Measurements from ENCODE around the gene SLCO4C1.
"Not testable (repeated sequence)": the region's sequence is repeated elsewhere in the genome, so short reads cannot be mapped to it uniquely, and the experiment has no call there.

SLCO4C1 gene, protein sequence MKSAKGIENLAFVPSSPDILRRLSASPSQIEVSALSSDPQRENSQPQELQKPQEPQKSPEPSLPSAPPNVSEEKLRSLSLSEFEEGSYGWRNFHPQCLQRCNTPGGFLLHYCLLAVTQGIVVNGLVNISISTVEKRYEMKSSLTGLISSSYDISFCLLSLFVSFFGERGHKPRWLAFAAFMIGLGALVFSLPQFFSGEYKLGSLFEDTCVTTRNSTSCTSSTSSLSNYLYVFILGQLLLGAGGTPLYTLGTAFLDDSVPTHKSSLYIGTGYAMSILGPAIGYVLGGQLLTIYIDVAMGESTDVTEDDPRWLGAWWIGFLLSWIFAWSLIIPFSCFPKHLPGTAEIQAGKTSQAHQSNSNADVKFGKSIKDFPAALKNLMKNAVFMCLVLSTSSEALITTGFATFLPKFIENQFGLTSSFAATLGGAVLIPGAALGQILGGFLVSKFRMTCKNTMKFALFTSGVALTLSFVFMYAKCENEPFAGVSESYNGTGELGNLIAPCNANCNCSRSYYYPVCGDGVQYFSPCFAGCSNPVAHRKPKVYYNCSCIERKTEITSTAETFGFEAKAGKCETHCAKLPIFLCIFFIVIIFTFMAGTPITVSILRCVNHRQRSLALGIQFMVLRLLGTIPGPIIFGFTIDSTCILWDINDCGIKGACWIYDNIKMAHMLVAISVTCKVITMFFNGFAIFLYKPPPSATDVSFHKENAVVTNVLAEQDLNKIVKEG

DNA sequence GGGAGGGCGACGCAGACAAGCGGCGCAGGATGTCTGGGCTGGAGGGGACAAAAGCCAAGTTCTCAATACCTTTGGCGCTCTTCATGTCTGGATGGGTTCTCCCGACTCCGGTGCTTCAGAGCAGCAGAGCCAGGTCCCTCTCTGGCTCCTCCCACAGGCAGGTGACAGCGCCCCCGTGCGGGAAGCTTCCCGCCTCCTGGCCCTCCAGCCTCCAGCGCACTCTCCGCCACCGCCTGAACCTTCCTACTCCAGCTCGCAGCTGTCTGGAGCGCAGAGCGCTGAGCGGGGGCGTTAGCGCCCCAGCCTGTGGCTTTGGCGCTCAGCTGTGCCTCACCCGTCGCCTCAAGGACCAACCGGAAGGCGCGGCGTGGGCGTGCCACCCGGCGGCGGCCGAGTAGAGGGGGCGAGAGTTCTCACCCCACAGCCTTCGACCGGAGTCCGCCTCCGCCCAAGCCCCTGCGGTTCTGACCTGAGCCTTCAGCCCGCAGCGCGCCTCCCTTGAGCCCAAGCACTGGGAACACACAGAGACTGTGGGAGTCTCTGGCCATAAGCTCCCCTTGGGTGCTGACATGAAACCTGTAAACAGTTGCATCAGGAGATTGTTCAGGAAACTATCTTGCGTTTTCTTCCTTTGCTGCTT lies at the start of gene SLCO4C1:
TSS of gene SLCO4C1 (minus strand) at position 107 of the 640 bp plus-strand sequence. CDS start at position 85, 22 bp downstream.
- H3K27ac ChIP-seq = no peak within 1 kb of the TSS
- no peaks in the 10 kb centered on the region for H3K27me3 ChIP-seq
- peak in 1 of 2 experiments; percentile 15 for TF ChIP-seq CTCF (IDR thresholded peaks at IDR 0.05)
- no peaks in the 10 kb centered on the region for H3K36me3 ChIP-seq
- DNase-seq = peak; percentile 32 to 69
- peak within 1 kb of the TSS; percentile 40 to 53 for H3K4me3 ChIP-seq
- peaks cover 0 to 17% (median 11%) of the 10 kb centered on the region in 4 donors for H3K4me1 ChIP-seq
- intact Hi-C loops (cut with DNase I; ENCODE audit: low total_unique reads) = no loop called here
- no peaks in the 10 kb centered on the region for H3K9me3 ChIP-seq

DNA sequence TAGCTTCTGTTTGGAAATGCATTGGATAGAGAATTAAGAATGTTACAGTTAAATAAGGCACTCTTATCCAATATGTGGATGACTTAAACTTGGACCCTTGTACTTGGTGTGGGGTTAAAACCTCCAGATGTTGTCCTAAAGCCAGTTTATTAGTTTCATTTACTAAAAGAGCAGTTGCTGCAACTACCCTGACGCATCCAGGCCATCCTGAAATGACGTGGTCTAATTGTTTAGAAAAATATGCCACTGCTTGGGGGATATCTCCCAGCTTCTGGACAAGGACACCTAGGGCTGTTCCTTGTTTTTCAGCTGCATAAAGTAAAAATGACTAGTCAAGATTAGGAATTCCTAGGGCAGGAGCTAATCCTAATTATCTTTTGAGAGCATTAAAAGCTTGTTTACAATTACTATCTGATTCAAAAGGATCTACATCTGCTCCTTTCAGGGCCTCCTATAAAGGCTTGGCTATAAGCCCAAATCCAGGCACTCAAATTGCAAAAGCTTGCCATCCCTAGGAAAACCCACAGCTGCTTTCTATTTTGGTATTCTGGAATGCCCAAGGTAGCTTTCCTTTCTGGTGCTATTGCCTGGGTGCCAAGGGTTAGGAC lies 45.7 kb upstream of the SLCO4C1 start:
- intact Hi-C loops (cut with DNase I; ENCODE audit: low total_unique reads) = no loop called here
- no peaks in the 10 kb centered on the region for H3K27me3 ChIP-seq
- no peaks in the 10 kb centered on the region for H3K4me1 ChIP-seq
- no peaks in the 10 kb centered on the region for H3K9me3 ChIP-seq
- DNase-seq = no peak
- no peak for TF ChIP-seq CTCF (IDR thresholded peaks at IDR 0.05)
- no peak overlapping the region for H3K27ac ChIP-seq
- no peak overlapping the region for H3K4me3 ChIP-seq
- H3K36me3 ChIP-seq = no peaks in the 10 kb centered on the region

- no peaks in the 10 kb centered on the region for H3K9me3 ChIP-seq
- no peaks in the 10 kb centered on the region for H3K27me3 ChIP-seq
- no peak overlapping the region for H3K27ac ChIP-seq
- H3K4me1 ChIP-seq = no peaks in the 10 kb centered on the region
- no peak for TF ChIP-seq CTCF (IDR thresholded peaks at IDR 0.05)
- H3K4me3 ChIP-seq = no peak overlapping the region
- intact Hi-C loops (cut with DNase I; ENCODE audit: low total_unique reads) = no loop called here
- H3K36me3 ChIP-seq = no peaks in the 10 kb centered on the region
- no peak for DNase-seq
Measured at GRCh38 chr5:102324714-102325113, 28.6 kb upstream of the SLCO4C1 start.

DNA sequence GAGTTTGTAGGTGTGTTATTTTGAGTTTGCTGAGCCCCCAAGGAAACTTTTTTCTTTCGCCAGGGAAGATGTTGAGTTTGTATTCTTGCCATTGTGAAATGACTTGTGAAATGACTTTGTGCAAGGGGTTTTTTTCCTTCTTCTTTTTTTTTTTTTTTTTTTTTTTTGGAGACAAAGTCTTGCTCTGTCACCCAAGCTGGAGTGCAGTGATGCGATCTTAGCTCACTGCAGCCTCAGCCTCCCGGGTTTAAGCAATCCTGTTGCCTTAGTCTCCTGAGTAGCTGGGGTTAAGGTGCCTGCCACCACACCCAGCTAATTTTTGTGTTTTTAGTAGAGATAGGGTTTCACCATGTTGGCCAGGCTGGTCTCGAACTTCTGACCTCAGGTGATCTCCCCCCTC lies 22.7 kb upstream of the SLCO4C1 start:
- H3K4me1 ChIP-seq; intact Hi-C loops (cut with DNase I; ENCODE audit: low total_unique reads); DNase-seq; H3K4me3 ChIP-seq; H3K9me3 ChIP-seq; H3K27me3 ChIP-seq; H3K36me3 ChIP-seq; H3K27ac ChIP-seq: not testable (repeated sequence)

- intact Hi-C loops (cut with DNase I; ENCODE audit: low total_unique reads) = no loop called here
- no peaks in the 10 kb centered on the region for H3K27me3 ChIP-seq
- H3K36me3 ChIP-seq = no peaks in the 10 kb centered on the region
Measured at GRCh38 chr5:102314328-102314727, 18.2 kb upstream of the SLCO4C1 start.

More at GRCh38 chr5:102314328-102314727, 18.2 kb upstream of the SLCO4C1 start:
- no peak for TF ChIP-seq CTCF (IDR thresholded peaks at IDR 0.05)
- no peak for DNase-seq
- Histone ChIP-seq H3K27ac (no peak overlapping the region), H3K9me3 (no peaks in the 10 kb centered on the region), H3K4me3 (no peak overlapping the region), H3K4me1 (no peaks in the 10 kb centered on the region)
